Measurements from ENCODE around the gene NMRK2.
A peak's percentile ranks its signal among the peaks of the same experiment; 100 is the strongest.
"Not testable (repeated sequence)": the region's sequence is repeated elsewhere in the genome, so short reads cannot be mapped to it uniquely, and the experiment has no call there.

Gene NMRK2

GRCh38 chr19:3950871-3951861 lies 18.3 kb downstream of the NMRK2 start:
- no peaks in the 10 kb centered on the region for H3K27me3 Mint-ChIP-seq (ENCODE audit: low read depth)
- H3K4me3 Mint-ChIP-seq: peak overlapping the region; percentile 40 to 84 (median 59)
- H3K4me1 Mint-ChIP-seq: peaks cover 6% of the 10 kb centered on the region
- H3K27ac Mint-ChIP-seq: peak overlapping the region; percentile 27 to 60 (median 35)
- TF ChIP-seq CTCF (IDR thresholded peaks at IDR 0.05; ENCODE audit: unreplicated experiment in 3 of 3): no peak
- no peaks in the 10 kb centered on the region for H3K9me3 Mint-ChIP-seq
- peaks cover 3% of the 10 kb centered on the region for H3K36me3 Mint-ChIP-seq (ENCODE audit: low read depth)

- H3K27ac Mint-ChIP-seq: peak overlapping the region in 2 of 3 experiments; percentile 15 to 22
- H3K4me1 Mint-ChIP-seq; H3K27me3 Mint-ChIP-seq (ENCODE audit: low read depth); H3K4me3 Mint-ChIP-seq; H3K36me3 Mint-ChIP-seq (ENCODE audit: low read depth); H3K9me3 Mint-ChIP-seq: not testable (repeated sequence)
Observed at GRCh38 chr19:3952755-3953276, 19.9 kb downstream of the NMRK2 start.

- Mint-ChIP-seq H3K36me3 (ENCODE audit: low read depth) (peaks cover 9% of the 10 kb centered on the region), H3K4me3 (no peak overlapping the region), H3K9me3 (no peaks in the 10 kb centered on the region), H3K4me1 (peaks cover 6% of the 10 kb centered on the region), H3K27ac (no peak overlapping the region), H3K27me3 (ENCODE audit: low read depth) (no peaks in the 10 kb centered on the region)
- no peak for TF ChIP-seq CTCF (IDR thresholded peaks at IDR 0.05; ENCODE audit: unreplicated experiment in 3 of 3)
Observed at GRCh38 chr19:3954107-3954506, 21.2 kb downstream of the NMRK2 start.

GRCh38 chr19:3955276-3955675 lies 22.4 kb downstream of the NMRK2 start:
- H3K27me3 Mint-ChIP-seq (ENCODE audit: low read depth); H3K4me1 Mint-ChIP-seq: not testable (repeated sequence)
- H3K36me3 Mint-ChIP-seq (ENCODE audit: low read depth): peaks cover 11% of the 10 kb centered on the region

GRCh38 chr19:3955688-3956087 lies 22.8 kb downstream of the NMRK2 start:
- no peak for TF ChIP-seq CTCF (IDR thresholded peaks at IDR 0.05; ENCODE audit: unreplicated experiment in 3 of 3)
- Mint-ChIP-seq H3K9me3 (no peaks in the 10 kb centered on the region), H3K4me3 (no peak overlapping the region), H3K27ac (no peak overlapping the region), H3K27me3 (ENCODE audit: low read depth) (no peaks in the 10 kb centered on the region), H3K4me1 (peaks cover 6% of the 10 kb centered on the region), H3K36me3 (ENCODE audit: low read depth) (peaks cover 13% of the 10 kb centered on the region)

More at GRCh38 chr19:3955276-3955675, 22.4 kb downstream of the NMRK2 start:
- H3K9me3 Mint-ChIP-seq, H3K4me3 Mint-ChIP-seq, H3K27ac Mint-ChIP-seq: not testable (repeated sequence)

- no peak for TF ChIP-seq CTCF (IDR thresholded peaks at IDR 0.05; ENCODE audit: unreplicated experiment in 3 of 3)
- Mint-ChIP-seq H3K4me3 (no peak overlapping the region), H3K4me1 (no peaks in the 10 kb centered on the region), H3K27me3 (ENCODE audit: low read depth) (no peaks in the 10 kb centered on the region), H3K9me3 (no peaks in the 10 kb centered on the region), H3K27ac (no peak overlapping the region), H3K36me3 (ENCODE audit: low read depth) (peaks cover 32% of the 10 kb centered on the region)
Observed at GRCh38 chr19:3958836-3959765, 26.2 kb downstream of the NMRK2 start.

Data from nephron (organoid).